PFSK-1 (cell line): ENCODE data around the gene HMX1.

Source experiments
- POLR2AphosphoS5 ChIP-seq: IDR thresholded peaks from 2 replicates; pipeline ENCODE4 v1.6.1; 2012; ENCODE audit warnings: low read depth, mild to moderate bottlenecking, control low read depth, low read length, moderate library complexity
- SIN3A ChIP-seq: IDR thresholded peaks from 2 replicates; pipeline ENCODE4 v1.6.1; 2012; ENCODE audit warnings: mild to moderate bottlenecking, low read length, moderate library complexity, borderline replicate concordance; ENCODE audit not compliant: insufficient read depth
- TAF1 ChIP-seq: IDR thresholded peaks from 2 replicates; pipeline ENCODE4 v1.6.1; 2012; ENCODE audit warnings: low read length, control low read depth, borderline replicate concordance; ENCODE audit not compliant: insufficient read depth
- TF ChIP-seq, protein P1 (sequence below), 2 experiments: IDR thresholded peaks; 2 replicates each; pipeline versions ENCODE4 v1.6.1 to v1.8.0; 2011 to 2012; ENCODE audit warnings: low read depth in 2 of 2, low read length in 2 of 2, control low read depth in 1 of 2, inconsistent platforms in 1 of 2, mild to moderate bottlenecking in 1 of 2, moderate library complexity in 1 of 2; ENCODE audit not compliant: insufficient read depth in 1 of 2

- no peak for TF ChIP-seq POLR2AphosphoS5
- no peak for TF ChIP-seq TAF1
- no peak for TF ChIP-seq SIN3A
- TF ChIP-seq, protein P1, sequence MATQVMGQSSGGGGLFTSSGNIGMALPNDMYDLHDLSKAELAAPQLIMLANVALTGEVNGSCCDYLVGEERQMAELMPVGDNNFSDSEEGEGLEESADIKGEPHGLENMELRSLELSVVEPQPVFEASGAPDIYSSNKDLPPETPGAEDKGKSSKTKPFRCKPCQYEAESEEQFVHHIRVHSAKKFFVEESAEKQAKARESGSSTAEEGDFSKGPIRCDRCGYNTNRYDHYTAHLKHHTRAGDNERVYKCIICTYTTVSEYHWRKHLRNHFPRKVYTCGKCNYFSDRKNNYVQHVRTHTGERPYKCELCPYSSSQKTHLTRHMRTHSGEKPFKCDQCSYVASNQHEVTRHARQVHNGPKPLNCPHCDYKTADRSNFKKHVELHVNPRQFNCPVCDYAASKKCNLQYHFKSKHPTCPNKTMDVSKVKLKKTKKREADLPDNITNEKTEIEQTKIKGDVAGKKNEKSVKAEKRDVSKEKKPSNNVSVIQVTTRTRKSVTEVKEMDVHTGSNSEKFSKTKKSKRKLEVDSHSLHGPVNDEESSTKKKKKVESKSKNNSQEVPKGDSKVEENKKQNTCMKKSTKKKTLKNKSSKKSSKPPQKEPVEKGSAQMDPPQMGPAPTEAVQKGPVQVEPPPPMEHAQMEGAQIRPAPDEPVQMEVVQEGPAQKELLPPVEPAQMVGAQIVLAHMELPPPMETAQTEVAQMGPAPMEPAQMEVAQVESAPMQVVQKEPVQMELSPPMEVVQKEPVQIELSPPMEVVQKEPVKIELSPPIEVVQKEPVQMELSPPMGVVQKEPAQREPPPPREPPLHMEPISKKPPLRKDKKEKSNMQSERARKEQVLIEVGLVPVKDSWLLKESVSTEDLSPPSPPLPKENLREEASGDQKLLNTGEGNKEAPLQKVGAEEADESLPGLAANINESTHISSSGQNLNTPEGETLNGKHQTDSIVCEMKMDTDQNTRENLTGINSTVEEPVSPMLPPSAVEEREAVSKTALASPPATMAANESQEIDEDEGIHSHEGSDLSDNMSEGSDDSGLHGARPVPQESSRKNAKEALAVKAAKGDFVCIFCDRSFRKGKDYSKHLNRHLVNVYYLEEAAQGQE (IDR thresholded peaks at IDR 0.05; ENCODE audit: insufficient read depth in 1 of 2, low read depth in 2 of 2, low read length in 2 of 2), result no peak
These were observed 21.4 kb downstream of the HMX1 start for GRCh38 chr4:8850074-8850829.
